B cell (primary cell): ENCODE results near the gene IQCH. TPM values are rescaled to one million over a fixed set of nuclear protein-coding genes. Genes with fewer than 3 reads are reported as not detected.

Experiments
- ATAC-seq: fragments of 200-7000 bp; cut with Tn5 transposase; one replicate; pipeline ENCODE4 v1.10.0; 2021; ENCODE audit warnings: low read depth, mild to moderate bottlenecking, moderate number of reproducible peaks, moderate library complexity
- CTCF ChIA-PET: fragments of 350-600 bp; sonication (Branson Sonifier 250); formaldehyde crosslinking; loops from one replicate; lab custom pipeline; 2021; ENCODE audit warnings: antibody characterized with exemption, inconsistent platforms; lab: Charles Lee
- POLR2A ChIA-PET: fragments of 350-600 bp; sonication (Branson Sonifier 250); formaldehyde crosslinking; loops from one replicate; lab custom pipeline; 2021; ENCODE audit warnings: antibody characterized with exemption; lab: Charles Lee
- DNase-seq: peaks from one replicate; pipeline ENCODE4 v3.0.0; 2013
- H2AFZ ChIP-seq: 2 replicates; pipeline ENCODE4 v1.6.1; 2012; ENCODE audit warnings: mild to moderate bottlenecking, low read depth, low read length; ENCODE audit not compliant: insufficient read depth, poor library complexity, severe bottlenecking
- H3K27ac ChIP-seq, 2 donors: 1 replicate in 1 of 2; 2 replicates in 1 of 2; pipeline ENCODE4 v1.5.1; 2012 to 2013; ENCODE audit warnings: low read length in 2 of 2, mild to moderate bottlenecking in 2 of 2, moderate library complexity in 1 of 2
- H3K27me3 ChIP-seq, 4 experiments: fragments of 200-600 bp in 1 of 4; sonication (generic) in 1 of 4; replicated peaks in 1 of 4; 1 replicate in 2 of 4; 2 replicates in 2 of 4; pipeline versions ENCODE4 v1.6.1 to v1.7.0; 2013 to 2016; ENCODE audit warnings: low read length in 3 of 4, mild to moderate bottlenecking in 2 of 4, mixed read lengths in 1 of 4, moderate library complexity in 1 of 4; ENCODE audit not compliant: insufficient read depth in 4 of 4, control insufficient read depth in 3 of 4; ENCODE audit errors: control extremely low read depth in 1 of 4
- H3K36me3 ChIP-seq, 2 experiments: replicated peaks in 1 of 2; 1 replicate in 1 of 2; 2 replicates in 1 of 2; pipeline versions ENCODE4 v1.6.1 to v1.7.1; 2013; ENCODE audit warnings: low read length in 1 of 2; ENCODE audit not compliant: insufficient read depth in 2 of 2, control insufficient read depth in 1 of 2; ENCODE audit errors: control extremely low read depth in 1 of 2, extremely low read depth in 1 of 2
- H3K4me1 ChIP-seq, 2 donors: fragments of 200-600 bp in 1 of 2; sonication (generic) in 1 of 2; 1 replicate in 1 of 2; 2 replicates in 1 of 2; pipeline versions ENCODE4 v1.5.1 to v1.6.1; 2013 to 2017; ENCODE audit warnings: low read length in 2 of 2; ENCODE audit not compliant: control insufficient read depth in 2 of 2, insufficient read depth in 2 of 2
- H3K4me2 ChIP-seq: replicated peaks from 2 replicates; pipeline ENCODE3; 2012; ENCODE audit warnings: mild to moderate bottlenecking, low read depth, low read length; ENCODE audit not compliant: poor library complexity, severe bottlenecking
- H3K4me3 ChIP-seq, 5 experiments: fragments of 200-600 bp in 1 of 5; sonication (generic) in 1 of 5; 1 replicate in 3 of 5; 2 replicates in 2 of 5; pipeline versions ENCODE4 v1.5.1 to v1.7.0; 2011 to 2016; ENCODE audit warnings: low read length in 4 of 5, mild to moderate bottlenecking in 4 of 5, low read depth in 2 of 5, control low read depth in 1 of 5, moderate library complexity in 1 of 5; ENCODE audit not compliant: insufficient read depth in 1 of 5; ENCODE audit errors: control extremely low read depth in 1 of 5, extremely low read depth in 1 of 5
- H3K79me2 ChIP-seq: fragments of 200-600 bp; sonication (generic); one replicate; pipeline ENCODE4 v1.6.0; 2016; ENCODE audit warnings: low read length; ENCODE audit not compliant: control insufficient read depth, insufficient read depth
- H3K9ac ChIP-seq: fragments of 200-600 bp; sonication (generic); 2 replicates; pipeline ENCODE4 v1.6.1; 2017; ENCODE audit warnings: mild to moderate bottlenecking, low read length, moderate library complexity
- H3K9me3 ChIP-seq, 3 donors: one replicate each; pipeline versions ENCODE4 v1.6.1 to v1.7.1; 2013; ENCODE audit warnings: low read length in 2 of 3; ENCODE audit not compliant: control insufficient read depth in 2 of 3, insufficient read depth in 1 of 3; ENCODE audit errors: control extremely low read depth in 1 of 3
- H4K20me1 ChIP-seq: 2 replicates; pipeline ENCODE4 v1.6.0; 2012; ENCODE audit warnings: mild to moderate bottlenecking, low read length; ENCODE audit not compliant: insufficient read depth, control insufficient read depth, poor library complexity, severe bottlenecking
- H3K27ac Mint-ChIP-seq: one replicate; pipeline ENCODE4 v1.8.0; 2021; ENCODE audit warnings: mixed read lengths
- H3K27me3 Mint-ChIP-seq: one replicate; pipeline ENCODE4 v1.8.0; 2021; ENCODE audit warnings: mixed read lengths
- H3K4me1 Mint-ChIP-seq: one replicate; pipeline ENCODE4 v1.8.0; 2021; ENCODE audit warnings: mixed read lengths
- H3K4me3 Mint-ChIP-seq: one replicate; pipeline ENCODE4 v1.8.0; 2021; ENCODE audit warnings: mixed read lengths
- H3K9me3 Mint-ChIP-seq: one replicate; pipeline ENCODE4 v1.8.0; 2022; ENCODE audit warnings: mixed read lengths; ENCODE audit not compliant: insufficient read depth
- CTCF ChIP-seq: fragments of 200-600 bp; IDR thresholded peaks from one replicate; pipeline ENCODE4 v1.8.0; 2022; ENCODE audit warnings: antibody characterized with exemption, mild to moderate bottlenecking
- EZH2 ChIP-seq: IDR thresholded peaks from 2 replicates; pipeline ENCODE4 v1.6.1; 2012; ENCODE audit warnings: borderline replicate concordance, low read depth, mild to moderate bottlenecking, moderate library complexity, low read length; ENCODE audit not compliant: insufficient read depth, poor library complexity, severe bottlenecking
- WGBS: methylation state at CpG from one replicate; pipeline ENCODE4 v1.1.5; 2013; ENCODE audit warnings: missing lambda C conversion rate; ENCODE audit not compliant: insufficient coverage; 5-methylcytosine and 5-hydroxymethylcytosine counted together
- intact Hi-C: fragments of 100-400 bp; cut with micrococcal nuclease; formaldehyde crosslinking; loops from one replicate; pipeline ENCODE4 v1.10.0; 2022
- polyA plus RNA-seq: library from polyadenylated mRNA; depleted of rRNA; stranded (reverse); fragments of >200 nt; gene quantifications from 2 replicates; pipeline ENCODE4 v1.2.3, GENCODE V29; 2012
- total RNA-seq, 2 donors: library from RNA; stranded (reverse); fragments of 120-200 nt in 1 of 2; gene quantifications; 1 replicate in 1 of 2; 2 replicates in 1 of 2; pipeline versions ENCODE4 v1.2.3 to v1.2.4, GENCODE V29; 2013 to 2022

The IQCH gene
- total and polyA plus RNA-seq, 2 donors (not counting 1 experiment from before 2014, with no cell fraction given) = 1.6 TPM; not detected in 1

- WGBS = 100% methylated on average over 1 of the region's 3 CpGs
Observed at GRCh38 chr15:67224889-67225288, 29.7 kb upstream of the IQCH start.

GRCh38 chr15:67225336-67225735, 29.2 kb upstream of the IQCH start:
- intact Hi-C loops = no loop called here
- Histone ChIP-seq H3K4me3 (no peak overlapping the region), H3K4me1 (peaks cover 4 to 12% of the 10 kb centered on the region in 2 donors), H4K20me1 (no peaks in the 10 kb centered on the region), H3K9ac (no peak overlapping the region), H3K9me3 (no peaks in the 10 kb centered on the region), H3K79me2 (no peaks in the 10 kb centered on the region), H2AFZ (no peak overlapping the region), H3K27ac (no peak overlapping the region), H3K36me3 (peaks cover 0 to 3% of the 10 kb centered on the region in 2 experiments), H3K4me2 (no peak overlapping the region), H3K27me3 (no peaks in the 10 kb centered on the region)
- no peaks in the 10 kb centered on the region for H3K27me3 Mint-ChIP-seq
- H3K4me1 Mint-ChIP-seq = peaks cover 11% of the 10 kb centered on the region
- ChIA-PET CTCF (no interaction called here), POLR2A (no interaction called here)
- WGBS = no CpG with 5 or more reads among the region's 2 CpGs
- H3K4me3 Mint-ChIP-seq = no peak overlapping the region
- H3K9me3 Mint-ChIP-seq = no peaks in the 10 kb centered on the region
- no peak overlapping the region for H3K27ac Mint-ChIP-seq
- TF ChIP-seq EZH2 = no peak
- no peak for TF ChIP-seq CTCF
- DNase-seq (no peak), ATAC-seq (no peak)

More at GRCh38 chr15:67224889-67225288, 29.7 kb upstream of the IQCH start:
- intact Hi-C loops = no loop called here
- ChIA-PET CTCF (interaction anchor here (0.9 kb wide), 1 partner anchor 303 kb away, joined by 3 read pairs; no protein-coding TSS in a partner anchor), POLR2A (no interaction called here)
- Histone ChIP-seq H3K9me3 (no peaks in the 10 kb centered on the region), H3K4me1 (peaks cover 4 to 12% of the 10 kb centered on the region in 2 donors), H3K27ac (no peak overlapping the region), H3K36me3 (no peaks in the 10 kb centered on the region), H3K9ac (no peak overlapping the region), H4K20me1 (no peaks in the 10 kb centered on the region), H3K4me2 (no peak overlapping the region), H3K27me3 (no peaks in the 10 kb centered on the region), H3K4me3 (no peak overlapping the region), H3K79me2 (no peaks in the 10 kb centered on the region), H2AFZ (no peak overlapping the region)
- Mint-ChIP-seq H3K27me3 (no peaks in the 10 kb centered on the region), H3K4me3 (no peak overlapping the region), H3K4me1 (peaks cover 11% of the 10 kb centered on the region), H3K27ac (no peak overlapping the region), H3K9me3 (no peaks in the 10 kb centered on the region)
- TF ChIP-seq EZH2 = no peak
- TF ChIP-seq CTCF = no peak
- no peak for DNase-seq
- ATAC-seq = no peak
